DOHH2 (cell line): ENCODE results near the gene PPP2R2C.

ENCODE experiments used
- H3F3A ChIP-seq: fragments of 200-600 bp; sonication (generic), shearing (Covaris generic); 2 replicates; pipeline ENCODE4 v1.6.0; 2016; ENCODE audit warnings: antibody characterized with exemption, mild to moderate bottlenecking; ENCODE audit not compliant: control insufficient read depth, insufficient read depth
- H3K27ac ChIP-seq: fragments of 200-600 bp; sonication (generic); 2 replicates; pipeline ENCODE4 v1.5.1; 2014; ENCODE audit warnings: low read depth, mild to moderate bottlenecking, low read length, moderate library complexity
- H3K27me3 ChIP-seq: fragments of 200-600 bp; sonication (generic); 2 replicates; pipeline ENCODE4 v1.6.1; 2014; ENCODE audit warnings: mild to moderate bottlenecking, low read length, mixed read lengths; ENCODE audit not compliant: control insufficient read depth
- H3K36me3 ChIP-seq: fragments of 200-600 bp; sonication (generic); 2 replicates; pipeline ENCODE4 v1.6.1; 2014; ENCODE audit warnings: mild to moderate bottlenecking, low read length, moderate library complexity, mixed read lengths; ENCODE audit not compliant: control insufficient read depth
- H3K4me1 ChIP-seq: fragments of 200-600 bp; sonication (generic); 2 replicates; pipeline ENCODE4 v1.6.1; 2014; ENCODE audit warnings: mild to moderate bottlenecking, low read length, mixed read lengths; ENCODE audit not compliant: control insufficient read depth
- H3K4me2 ChIP-seq: fragments of 200-600 bp; sonication (generic); 2 replicates; pipeline ENCODE4 v1.6.0; 2014; ENCODE audit warnings: mild to moderate bottlenecking, low read length, moderate library complexity
- H3K4me3 ChIP-seq: fragments of 200-600 bp; sonication (generic); 2 replicates; pipeline ENCODE4 v1.5.1; 2014; ENCODE audit warnings: mild to moderate bottlenecking, low read length, mixed read lengths
- H3K79me2 ChIP-seq: fragments of 200-600 bp; sonication (generic); 2 replicates; pipeline ENCODE4 v1.6.1; 2014; ENCODE audit warnings: mild to moderate bottlenecking, low read length, mixed read lengths; ENCODE audit not compliant: control insufficient read depth
- H3K9me2 ChIP-seq: fragments of 200-600 bp; sonication (generic); replicated peaks from 2 replicates; pipeline ENCODE4 v1.6.1; 2014; ENCODE audit warnings: mild to moderate bottlenecking, low read length, mixed read lengths; ENCODE audit not compliant: control insufficient read depth
- H3K9me3 ChIP-seq: fragments of 200-600 bp; sonication (generic); 2 replicates; pipeline ENCODE4 v1.6.1; 2014; ENCODE audit warnings: antibody characterized with exemption, low read length, mixed read lengths; ENCODE audit not compliant: control insufficient read depth, insufficient read depth
- H4K20me1 ChIP-seq: fragments of 200-600 bp; sonication (generic); 2 replicates; pipeline ENCODE4 v1.6.0; 2014; ENCODE audit warnings: low read depth, mild to moderate bottlenecking, antibody characterized with exemption, low read length, moderate library complexity; ENCODE audit not compliant: control insufficient read depth, insufficient read depth
- EZH2phosphoT487 ChIP-seq: fragments of 200-600 bp; sonication (generic); IDR thresholded peaks from 2 replicates; pipeline ENCODE4 v1.6.1; 2017; ENCODE audit warnings: borderline replicate concordance, mild to moderate bottlenecking, antibody characterized with exemption, low read length, moderate library complexity, mixed read lengths
- TF ChIP-seq, protein P1 (sequence below): fragments of 200-600 bp; sonication (generic); IDR thresholded peaks from one replicate; pipeline ENCODE4 v1.5.1; 2014; ENCODE audit warnings: antibody characterized with exemption, mild to moderate bottlenecking, low read depth, low read length; ENCODE audit not compliant: poor library complexity, severe bottlenecking

Gene PPP2R2C

DNA sequence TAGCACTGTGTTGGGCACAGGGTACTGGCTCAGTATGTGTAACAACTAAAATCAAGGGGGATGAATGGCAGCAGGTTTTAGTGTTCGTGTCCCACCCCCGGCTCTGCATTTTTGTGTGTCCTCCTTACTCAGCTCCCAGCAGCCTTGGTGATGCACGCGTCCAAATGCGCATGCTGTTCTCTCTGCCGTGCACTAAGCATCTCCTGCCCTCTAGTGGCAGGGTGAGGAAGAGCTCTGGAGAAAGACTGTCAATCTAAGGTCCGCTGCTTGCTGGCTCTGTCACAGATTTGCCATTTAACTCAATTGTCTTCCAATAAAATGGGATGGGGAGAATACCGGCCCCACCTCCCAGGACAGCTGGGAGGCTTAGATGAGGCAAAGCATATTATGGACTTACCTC is 141.4 kb downstream of the PPP2R2C start:
- Histone ChIP-seq H3K27me3 (no peaks in the 10 kb centered on the region), H3K9me2 (no peaks in the 10 kb centered on the region), H3K4me1 (no peaks in the 10 kb centered on the region), H3K4me3 (no peak overlapping the region), H3F3A (no peaks in the 10 kb centered on the region), H4K20me1 (no peaks in the 10 kb centered on the region), H3K4me2 (no peak overlapping the region), H3K27ac (no peak overlapping the region), H3K9me3 (no peaks in the 10 kb centered on the region), H3K36me3 (no peaks in the 10 kb centered on the region), H3K79me2 (no peaks in the 10 kb centered on the region)
- TF ChIP-seq EZH2phosphoT487 = no peak
- TF ChIP-seq, protein P1, sequence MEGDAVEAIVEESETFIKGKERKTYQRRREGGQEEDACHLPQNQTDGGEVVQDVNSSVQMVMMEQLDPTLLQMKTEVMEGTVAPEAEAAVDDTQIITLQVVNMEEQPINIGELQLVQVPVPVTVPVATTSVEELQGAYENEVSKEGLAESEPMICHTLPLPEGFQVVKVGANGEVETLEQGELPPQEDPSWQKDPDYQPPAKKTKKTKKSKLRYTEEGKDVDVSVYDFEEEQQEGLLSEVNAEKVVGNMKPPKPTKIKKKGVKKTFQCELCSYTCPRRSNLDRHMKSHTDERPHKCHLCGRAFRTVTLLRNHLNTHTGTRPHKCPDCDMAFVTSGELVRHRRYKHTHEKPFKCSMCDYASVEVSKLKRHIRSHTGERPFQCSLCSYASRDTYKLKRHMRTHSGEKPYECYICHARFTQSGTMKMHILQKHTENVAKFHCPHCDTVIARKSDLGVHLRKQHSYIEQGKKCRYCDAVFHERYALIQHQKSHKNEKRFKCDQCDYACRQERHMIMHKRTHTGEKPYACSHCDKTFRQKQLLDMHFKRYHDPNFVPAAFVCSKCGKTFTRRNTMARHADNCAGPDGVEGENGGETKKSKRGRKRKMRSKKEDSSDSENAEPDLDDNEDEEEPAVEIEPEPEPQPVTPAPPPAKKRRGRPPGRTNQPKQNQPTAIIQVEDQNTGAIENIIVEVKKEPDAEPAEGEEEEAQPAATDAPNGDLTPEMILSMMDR = peak; percentile 79

DNA sequence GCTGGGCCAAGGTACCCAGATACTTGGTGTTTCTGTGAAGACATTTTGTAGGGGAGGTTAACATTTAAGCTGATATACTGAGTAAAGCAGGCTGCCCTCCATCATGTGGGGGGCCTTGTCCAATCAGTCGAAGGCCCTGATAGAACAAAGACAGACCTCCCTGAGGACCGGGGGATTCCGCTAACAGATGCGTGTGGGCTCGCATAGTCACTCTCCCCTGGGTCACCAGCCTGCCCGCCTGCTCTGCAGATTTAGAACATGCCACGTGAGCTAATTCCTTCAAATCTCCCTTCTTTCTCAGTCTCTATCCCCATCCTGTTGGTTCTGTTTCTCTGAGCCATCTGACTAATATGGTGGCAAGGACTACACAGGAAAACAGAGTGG is 142.0 kb downstream of the PPP2R2C start:
- TF ChIP-seq, protein P1 = no peak
- no peak for TF ChIP-seq EZH2phosphoT487
- no peaks in the 10 kb centered on the region for H3K27me3 ChIP-seq
- no peaks in the 10 kb centered on the region for H3K79me2 ChIP-seq
- no peak overlapping the region for H3K4me3 ChIP-seq
- no peak overlapping the region for H3K27ac ChIP-seq
- no peaks in the 10 kb centered on the region for H3K9me2 ChIP-seq
- H3K9me3 ChIP-seq = no peaks in the 10 kb centered on the region
- no peaks in the 10 kb centered on the region for H3F3A ChIP-seq
- no peaks in the 10 kb centered on the region for H3K36me3 ChIP-seq
- H3K4me1 ChIP-seq = no peaks in the 10 kb centered on the region
- no peak overlapping the region for H3K4me2 ChIP-seq
- H4K20me1 ChIP-seq = no peaks in the 10 kb centered on the region

DNA sequence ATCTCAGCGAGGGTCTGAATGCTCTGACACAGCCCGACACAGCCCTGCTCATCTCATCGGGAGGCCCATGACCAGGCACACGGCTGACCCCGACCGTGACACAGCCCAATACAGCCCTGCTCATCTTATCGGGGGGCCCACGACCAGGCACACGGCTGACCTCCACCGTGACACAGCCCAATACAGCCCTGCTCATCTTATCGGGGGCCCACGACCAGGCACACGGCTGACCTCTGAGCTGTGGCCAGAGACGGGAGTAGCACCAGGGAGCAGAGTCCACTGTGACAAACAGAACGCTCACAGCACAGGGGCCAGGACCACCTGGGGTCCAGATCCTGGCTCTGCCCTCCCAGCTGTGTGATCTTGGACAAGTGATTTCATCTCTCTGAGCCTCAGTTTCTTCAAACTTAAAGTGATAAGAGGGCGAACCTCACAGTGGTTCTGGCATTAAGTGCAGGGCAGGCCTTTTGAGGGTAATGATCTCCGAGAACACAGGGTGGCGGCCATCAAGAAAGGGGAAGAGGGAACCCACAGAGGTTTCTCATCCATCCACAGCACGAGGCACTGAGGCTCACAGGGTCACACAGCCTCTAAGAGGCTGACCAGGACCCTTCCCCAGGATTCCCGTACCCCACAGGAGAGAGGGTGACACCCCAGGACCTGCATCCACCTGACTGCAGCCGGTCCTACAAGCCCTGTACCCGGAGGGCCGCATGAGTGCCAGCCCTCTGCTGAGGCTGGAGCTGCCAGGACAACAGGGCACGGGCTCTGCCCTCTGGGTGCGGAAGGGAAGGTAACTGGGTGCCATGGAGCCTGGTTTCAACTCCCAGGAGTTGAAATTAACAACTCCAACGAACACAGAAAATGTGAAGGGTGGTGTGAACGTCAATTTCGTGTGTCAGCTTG is 142.7 kb downstream of the PPP2R2C start:
- no peak overlapping the region for H3K4me3 ChIP-seq
- no peak overlapping the region for H3K27ac ChIP-seq
- no peaks in the 10 kb centered on the region for H3K27me3 ChIP-seq
- TF ChIP-seq, protein P1 = no peak
- no peak for TF ChIP-seq EZH2phosphoT487
- H3K4me1 ChIP-seq = no peaks in the 10 kb centered on the region
- H4K20me1 ChIP-seq = no peaks in the 10 kb centered on the region
- H3K9me2 ChIP-seq = no peaks in the 10 kb centered on the region
- no peak overlapping the region for H3K4me2 ChIP-seq
- no peaks in the 10 kb centered on the region for H3K36me3 ChIP-seq
- no peaks in the 10 kb centered on the region for H3K9me3 ChIP-seq
- no peaks in the 10 kb centered on the region for H3F3A ChIP-seq
- no peaks in the 10 kb centered on the region for H3K79me2 ChIP-seq
